Limb (tissue), 2 donors: ENCODE data around the gene ANTXRL.

Experiments used
- DNase-seq, 2 donors: peaks; one replicate each; pipeline ENCODE4 v3.0.0-alpha.2; 2016; ENCODE audit errors: extremely low spot score in 2 of 2

Gene ANTXRL

GRCh38 chr10:46286991-46287693 lies at the start of gene ANTXRL:
Gene ANTXRL (plus strand): TSS chr10:46286997. CDS start chr10:46287263, 266 bp downstream.
- peak in 1 of 2 donors; percentile 18 for DNase-seq

GRCh38 chr10:46237815-46238510 lies 48.8 kb upstream of the ANTXRL start:
- DNase-seq: peak in 1 of 2 donors; percentile 10

GRCh38 chr10:46239247-46239646 lies 47.5 kb upstream of the ANTXRL start:
- no peak for DNase-seq

- DNase-seq: no peak
These were observed 46.7 kb upstream of the ANTXRL start for GRCh38 chr10:46239993-46240683.

- DNase-seq: no peak
These were observed 45.9 kb upstream of the ANTXRL start for GRCh38 chr10:46240684-46241565.

- DNase-seq: no peak
These were observed 41.4 kb upstream of the ANTXRL start for GRCh38 chr10:46245381-46245900.

- peak in 1 of 2 donors; percentile 17 for DNase-seq
These were observed 40.2 kb upstream of the ANTXRL start for GRCh38 chr10:46246400-46247180.

GRCh38 chr10:46247181-46247475 lies 39.7 kb upstream of the ANTXRL start:
- no peak for DNase-seq

GRCh38 chr10:46247808-46248569 lies 38.8 kb upstream of the ANTXRL start:
- DNase-seq: peak in 1 of 2 donors; percentile 45

- peak in 1 of 2 donors; percentile 27 for DNase-seq
These were observed 38.1 kb upstream of the ANTXRL start for GRCh38 chr10:46248651-46249146.

GRCh38 chr10:46249617-46250344 lies 37.0 kb upstream of the ANTXRL start:
- DNase-seq: peak in 1 of 2 donors; percentile 22

- DNase-seq: peak in 1 of 2 donors; percentile 17
These were observed 36.3 kb upstream of the ANTXRL start for GRCh38 chr10:46250481-46250880.

GRCh38 chr10:46250898-46251856 lies 35.6 kb upstream of the ANTXRL start:
- peak in 1 of 2 donors; percentile 24 for DNase-seq

- no peak for DNase-seq
These were observed 34.6 kb upstream of the ANTXRL start for GRCh38 chr10:46251857-46252847.

GRCh38 chr10:46253076-46254006 lies 33.5 kb upstream of the ANTXRL start:
- DNase-seq: no peak
